Aorta (tissue), 5 donors: Measurements from ENCODE around the gene C15orf62. TPM values are rescaled to one million over a fixed set of nuclear protein-coding genes. Genes with fewer than 3 reads are reported as not detected.
A peak's percentile ranks its signal among the peaks of the same experiment; 100 is the strongest.

ENCODE experiments used
- ATAC-seq: fragments of 200-7000 bp; cut with Tn5 transposase; one replicate; pipeline ENCODE4 v1.9.1; 2022; ENCODE audit warnings: moderate library complexity; ENCODE audit not compliant: low FRiP score
- DNase-seq, 2 donors: peaks; one replicate each; pipeline ENCODE4 v3.0.0-alpha.2; 2020
- H3K27ac ChIP-seq, 2 donors: one replicate each; pipeline ENCODE4 v1.5.1; 2013; ENCODE audit warnings: low read length in 2 of 2, mild to moderate bottlenecking in 2 of 2, moderate library complexity in 2 of 2, control low read depth in 1 of 2, inconsistent platforms in 1 of 2, low read depth in 1 of 2
- H3K27me3 ChIP-seq, 2 donors: one replicate each; pipeline ENCODE4 v1.6.1; 2013; ENCODE audit warnings: control low read depth in 1 of 2, low read length in 1 of 2, mild to moderate bottlenecking in 1 of 2, moderate library complexity in 1 of 2; ENCODE audit not compliant: insufficient read depth in 2 of 2, control insufficient read depth in 1 of 2
- H3K36me3 ChIP-seq, 2 donors: one replicate each; pipeline ENCODE4 v1.6.1; 2013; ENCODE audit warnings: control low read depth in 1 of 2, low read length in 1 of 2, mild to moderate bottlenecking in 1 of 2; ENCODE audit not compliant: insufficient read depth in 2 of 2, control insufficient read depth in 1 of 2
- H3K4me1 ChIP-seq, 2 donors: one replicate each; pipeline ENCODE4 v1.6.1; 2013; ENCODE audit warnings: low read length in 2 of 2, control low read depth in 1 of 2, mild to moderate bottlenecking in 1 of 2, moderate library complexity in 1 of 2; ENCODE audit not compliant: insufficient read depth in 2 of 2, control insufficient read depth in 1 of 2
- H3K4me3 ChIP-seq, 2 donors: one replicate each; pipeline ENCODE4 v1.5.1; 2013; ENCODE audit warnings: low read length in 2 of 2, control low read depth in 1 of 2, mild to moderate bottlenecking in 1 of 2
- H3K9me3 ChIP-seq: one replicate; pipeline ENCODE4 v1.6.1; 2013; ENCODE audit warnings: mild to moderate bottlenecking, low read length; ENCODE audit not compliant: control insufficient read depth
- WGBS, 2 donors: extraction: QIAGEN DNeasy Blood & Tissue Kit; methylation state at CpG; one replicate each; pipeline ENCODE4 v1.1.7; 2013; 5-methylcytosine and 5-hydroxymethylcytosine counted together
- intact Hi-C, 2 donors: fragments of 100-400 bp; cut with DNase I; formaldehyde crosslinking; loops; one replicate each; pipeline versions ENCODE4 v1.14.2 to v1.15.0; 2022
- polyA plus RNA-seq, 2 donors: library from polyadenylated mRNA; stranded (reverse); fragments of 200-250 nt; gene quantifications; one replicate each; pipeline ENCODE4 v1.2.3, GENCODE V29; 2013
- total RNA-seq, 2 donors: library from RNA; stranded (reverse); fragmentation: NEBNext Ultra II Directional; extraction: Animal tissue kit (Norgen Biotek cat#: 25700); gene quantifications; one replicate each; pipeline ENCODE4 v1.2.1, GENCODE V29; 2021
- donor health status: healthy with polysubstance abuse.
- donor health status: Bipolar disorder and iron deficiency.
- donor health status: DM: no; HTN: no; CAD: no.
- donor health status: DM: no; HTN: no; CAD: no.
- donor health status: DM: yes; HTN: yes; CAD: no.

C15orf62 gene
- total and polyA plus RNA-seq, 4 donors: 0.19 to 0.97 (median 0.87) TPM; not detected in 1

DNA sequence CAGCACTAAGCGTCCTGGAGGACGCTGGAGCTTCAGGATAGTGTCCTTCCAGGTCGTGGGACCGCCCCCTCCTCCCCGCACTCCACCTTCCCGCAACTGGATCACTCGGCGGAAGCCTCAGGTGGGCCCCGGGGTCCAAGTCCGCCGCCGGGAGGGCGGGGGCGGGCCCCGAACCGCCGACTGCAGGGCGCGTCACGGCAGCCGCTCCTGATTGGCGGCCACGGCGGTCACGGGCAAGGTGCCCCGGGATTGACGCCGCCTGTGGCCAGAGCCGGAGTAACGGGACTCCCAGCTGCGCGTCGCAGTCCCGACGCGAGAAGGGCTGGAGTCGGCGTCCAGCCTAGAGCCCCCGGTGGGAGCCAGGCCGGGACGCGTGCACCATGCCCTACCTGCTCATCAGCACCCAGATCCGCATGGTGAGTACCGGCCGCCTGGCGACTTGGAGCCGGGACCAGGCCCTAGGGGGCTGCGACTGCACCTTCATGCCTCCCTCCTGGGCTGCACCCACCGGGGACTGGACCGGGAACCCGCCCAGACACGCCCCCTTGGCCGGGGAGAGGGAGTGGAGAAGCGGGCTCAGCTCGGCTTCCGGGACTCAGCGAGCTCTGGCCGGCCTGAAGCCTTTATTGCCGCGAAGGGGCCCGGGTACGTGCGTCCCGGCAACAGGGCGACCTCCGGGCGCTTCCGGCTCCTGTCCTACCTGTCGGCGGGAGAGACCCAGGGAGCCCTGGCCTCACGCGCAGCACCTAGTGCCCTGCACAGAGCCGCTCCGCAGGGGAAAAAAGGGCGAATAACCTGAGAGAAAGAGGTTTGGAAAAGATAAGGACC, 5.8 kb upstream of the C15orf62 start, which contains the start of gene GCHFR:
TSS of gene GCHFR (plus strand) at position 268 of the 828 bp plus-strand sequence. CDS start at position 381, 113 bp downstream.
- peak within 1 kb of the TSS; percentile 7 to 57 for H3K4me3 ChIP-seq
- no peaks in the 10 kb centered on the region for H3K4me1 ChIP-seq
- ATAC-seq (peak; percentile 85), DNase-seq (peak; percentile 87 to 93)
- WGBS, 2 donors: 1% methylated on average over 74 to 75 of the region's 75 CpGs
- no peaks in the 10 kb centered on the region for H3K27me3 ChIP-seq
- H3K9me3 ChIP-seq: no peaks in the 10 kb centered on the region
- H3K36me3 ChIP-seq: no peaks in the 10 kb centered on the region
- peak within 1 kb of the TSS in 1 of 2 donors; percentile 74 for H3K27ac ChIP-seq
- intact Hi-C loops: loop anchor here (5.0 to 10.0 kb wide), 3 partner anchors 43 to 169 kb away; partner anchors contain the start of genes DNAJC17 (in 2 of the 2), ZFYVE19 (in 2 of the 2), KNL1 (in 1 of the 2) and VPS18 (in 1 of the 2)

DNA sequence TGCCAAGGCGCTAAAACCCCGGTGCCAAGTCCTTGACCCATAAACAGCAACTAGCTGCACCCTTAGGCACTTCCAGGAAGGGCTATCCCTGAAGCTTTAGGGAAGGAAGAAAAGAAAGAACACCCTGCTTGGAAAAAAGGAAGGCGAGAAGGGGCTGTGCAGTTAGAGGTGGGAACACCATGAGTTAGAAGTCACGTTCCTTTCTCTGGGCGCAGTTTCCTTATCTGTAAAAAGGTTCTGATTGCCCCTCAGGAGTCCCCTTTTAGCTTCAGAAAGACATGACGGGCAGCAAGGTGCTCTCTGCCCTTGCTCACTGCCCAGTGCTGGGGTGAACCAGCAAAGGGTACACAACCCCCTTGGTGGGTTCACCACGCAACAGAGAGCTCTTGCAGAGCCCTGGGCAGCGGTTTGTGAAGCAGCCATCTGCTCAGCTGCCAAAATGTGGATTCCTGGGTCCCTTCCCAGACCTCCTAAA, 5.1 kb upstream of the C15orf62 start:
- Histone ChIP-seq H3K36me3 (no peaks in the 10 kb centered on the region), H3K27ac (peak overlapping the region in 1 of 2 donors; percentile 74), H3K27me3 (no peaks in the 10 kb centered on the region), H3K9me3 (no peaks in the 10 kb centered on the region), H3K4me1 (no peaks in the 10 kb centered on the region), H3K4me3 (peak overlapping the region; percentile 7 to 57)
- peak; percentile 2 for ATAC-seq
- DNase-seq: no peak
- WGBS, 2 donors: 8 to 9% methylated on average over 8 of the region's 8 CpGs
- intact Hi-C loops: loop anchor here (5.0 to 10.0 kb wide), 3 partner anchors 43 to 170 kb away; partner anchors contain the start of genes DNAJC17 (in 2 of the 2), ZFYVE19 (in 2 of the 2), KNL1 (in 1 of the 2) and VPS18 (in 1 of the 2)

DNA sequence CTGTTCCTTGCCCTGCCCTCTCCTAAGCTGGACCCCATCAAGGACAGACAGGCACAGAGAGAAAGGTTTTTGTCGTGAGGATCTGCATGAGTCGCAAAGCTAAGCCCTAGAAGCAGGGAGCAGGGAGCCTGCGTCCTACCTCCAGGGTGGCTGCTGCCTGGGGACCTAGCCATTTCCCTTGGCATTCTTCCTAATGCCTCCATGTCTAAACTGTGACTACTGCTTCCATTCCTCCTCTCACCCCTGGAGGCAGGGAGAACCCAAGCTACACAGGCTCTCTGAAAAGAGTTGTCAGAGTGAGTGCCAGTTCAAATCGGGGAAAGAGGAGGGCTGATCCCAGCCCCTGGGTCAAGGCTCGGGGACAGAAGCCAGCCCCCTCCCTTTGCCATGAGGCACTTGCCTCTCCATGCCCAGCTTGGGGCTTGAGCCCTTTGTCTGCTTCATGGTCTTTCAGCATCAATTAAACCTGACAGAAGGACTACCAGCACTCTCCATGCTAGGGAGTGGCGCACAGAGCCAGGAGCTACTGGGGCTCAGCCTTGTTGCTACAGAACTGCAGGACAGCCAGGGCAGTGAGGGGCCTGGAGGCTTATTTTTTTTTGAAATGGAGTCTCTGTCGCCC, 3.5 kb upstream of the C15orf62 start:
- Histone ChIP-seq H3K4me1 (no peaks in the 10 kb centered on the region), H3K27ac (peak overlapping the region in 1 of 2 donors; percentile 28), H3K27me3 (no peaks in the 10 kb centered on the region), H3K9me3 (no peaks in the 10 kb centered on the region), H3K4me3 (no peak overlapping the region), H3K36me3 (no peaks in the 10 kb centered on the region)
- intact Hi-C loops: loop anchor here (10.0 kb wide), 2 partner anchors 128 to 172 kb away; partner anchors contain the start of genes KNL1 (in 1 of the 2) and VPS18 (in 1 of the 2)
- WGBS, 2 donors: 42 to 46% methylated on average over 6 to 7 of the region's 7 CpGs
- ATAC-seq: no peak
- no peak for DNase-seq

DNA sequence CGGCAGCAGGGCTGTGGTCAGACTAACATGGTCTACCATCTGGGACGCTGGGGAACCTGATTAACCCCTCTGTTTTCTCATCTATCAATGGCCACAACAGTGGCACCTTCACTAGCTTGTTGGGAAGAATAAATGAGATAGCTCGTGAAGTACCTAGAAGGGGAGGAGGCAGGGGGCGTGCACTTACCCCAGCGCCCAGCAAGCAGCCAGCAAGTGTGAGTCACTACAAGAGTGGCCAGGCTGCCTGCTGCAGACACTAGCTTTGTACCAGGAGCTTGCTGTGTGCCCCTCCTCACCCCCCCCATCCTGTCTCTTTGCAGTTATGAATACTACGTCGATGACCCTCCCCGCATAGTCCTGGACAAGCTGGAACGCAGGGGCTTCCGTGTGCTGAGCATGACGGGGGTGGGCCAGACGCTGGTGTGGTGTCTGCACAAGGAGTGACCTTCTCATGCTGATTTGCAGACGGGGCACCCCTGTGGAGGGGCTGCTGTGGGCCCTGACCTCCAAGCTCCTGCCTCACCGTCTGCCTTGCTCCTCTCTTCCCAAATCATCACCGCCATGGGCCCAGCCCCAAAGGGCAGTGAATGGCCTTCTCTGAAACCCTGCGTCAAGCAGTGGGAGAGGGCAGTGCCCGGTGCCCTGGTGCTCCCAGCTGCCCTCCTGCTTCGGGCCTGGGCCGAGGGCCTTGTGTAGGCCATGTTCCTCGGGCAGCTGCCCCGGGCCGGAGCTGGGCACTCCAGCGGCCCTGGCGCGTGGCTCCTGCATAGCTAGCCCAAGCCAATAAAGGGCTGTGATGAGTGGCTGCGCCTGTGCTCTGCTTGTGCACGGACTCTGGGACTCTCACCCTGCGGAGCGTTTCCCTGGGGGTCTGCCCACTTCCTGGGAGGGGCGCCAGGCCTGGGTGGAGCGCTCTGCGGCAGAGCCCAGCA, 2.6 kb upstream of the C15orf62 start:
- Histone ChIP-seq H3K27me3 (no peaks in the 10 kb centered on the region), H3K4me3 (no peak overlapping the region), H3K27ac (no peak overlapping the region), H3K36me3 (no peaks in the 10 kb centered on the region), H3K4me1 (no peaks in the 10 kb centered on the region), H3K9me3 (no peaks in the 10 kb centered on the region)
- DNase-seq (no peak), ATAC-seq (no peak)
- 86 to 88% methylated on average over 32 of the region's 32 CpGs for WGBS, 2 donors
- intact Hi-C loops: loop anchor here (10.0 kb wide), 2 partner anchors 128 to 172 kb away; partner anchors contain the start of genes KNL1 (in 1 of the 2) and VPS18 (in 1 of the 2)

DNA sequence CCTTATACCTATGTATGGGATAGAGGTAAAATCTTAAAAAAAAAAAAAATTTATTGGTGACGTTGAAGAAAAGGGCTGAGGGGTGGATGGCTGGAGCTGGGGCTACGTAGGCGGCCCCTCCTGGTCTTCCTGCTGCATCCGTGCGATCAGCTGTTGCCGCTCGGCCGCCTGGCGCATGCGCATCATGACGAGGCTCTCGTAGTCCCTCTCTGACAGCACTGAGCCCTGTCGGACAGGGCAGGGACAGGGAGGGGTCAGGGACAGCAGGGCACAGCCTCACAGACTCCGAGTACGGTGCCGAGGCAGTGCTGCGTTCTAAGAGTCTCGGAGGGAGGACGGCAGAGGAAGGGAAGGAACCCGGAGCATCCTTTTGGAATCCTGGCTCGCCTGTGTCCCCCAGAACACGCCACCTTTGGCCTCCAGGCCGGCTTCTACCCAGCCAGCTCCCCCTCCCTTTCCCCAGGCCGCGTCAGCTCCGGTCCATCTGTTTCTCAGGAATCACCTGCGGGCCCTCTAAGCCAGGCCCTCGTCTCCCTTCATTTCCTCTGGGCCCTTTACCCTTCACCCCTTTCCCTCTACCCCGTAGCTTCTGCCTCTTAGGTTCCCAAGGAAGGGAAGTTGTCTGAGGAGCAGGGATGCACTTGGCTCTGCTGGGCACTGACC, 1.8 kb upstream of the C15orf62 start:
- no peak overlapping the region for H3K4me3 ChIP-seq
- no peaks in the 10 kb centered on the region for H3K36me3 ChIP-seq
- no peak overlapping the region for H3K27ac ChIP-seq
- DNase-seq: no peak
- no peaks in the 10 kb centered on the region for H3K4me1 ChIP-seq
- no peak for ATAC-seq
- intact Hi-C loops: loop anchor here (10.0 kb wide), 2 partner anchors 127 to 173 kb away; partner anchors contain the start of genes KNL1 (in 1 of the 2) and VPS18 (in 1 of the 2)
- no peaks in the 10 kb centered on the region for H3K9me3 ChIP-seq
- WGBS, 2 donors: 90 to 93% methylated on average over 26 to 29 of the region's 29 CpGs
- H3K27me3 ChIP-seq: no peaks in the 10 kb centered on the region

DNA sequence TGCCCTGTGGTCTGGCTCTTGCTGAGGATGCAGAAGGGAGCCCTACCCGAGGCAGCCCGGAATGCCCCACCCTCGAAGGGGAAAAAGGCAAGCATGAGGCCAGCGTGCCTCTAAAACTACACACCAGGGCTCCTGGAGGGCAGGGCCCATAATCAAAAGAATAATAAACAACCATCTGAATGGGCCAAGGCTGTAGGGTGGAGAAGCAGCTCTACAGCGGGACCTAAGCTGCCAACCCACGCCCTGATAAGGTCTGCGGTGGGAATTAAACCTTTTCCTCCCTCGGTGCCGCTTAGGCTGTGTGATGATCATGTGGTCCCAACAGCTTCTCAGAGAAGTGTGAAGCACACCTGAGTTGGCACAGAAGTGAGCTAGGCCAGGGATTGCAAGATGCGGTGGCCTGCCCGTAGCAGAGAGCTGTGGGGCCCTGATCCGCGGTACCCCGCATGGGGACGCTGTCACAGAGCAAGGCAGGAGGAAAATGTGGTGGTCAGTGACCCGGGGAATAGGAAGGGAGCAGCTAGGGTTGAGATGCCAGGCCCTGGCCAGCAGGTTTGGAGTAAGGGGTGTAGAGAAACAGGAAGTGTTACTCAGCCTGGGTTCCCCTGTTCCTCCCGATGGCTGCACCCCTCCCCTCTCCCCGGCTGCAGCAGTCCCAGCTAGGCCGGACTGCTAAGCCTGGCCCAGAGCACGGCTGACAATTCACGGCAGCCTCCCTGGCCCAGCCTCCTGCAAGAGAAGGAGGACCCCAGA, 1.1 kb upstream of the C15orf62 start:
- H3K27ac ChIP-seq: no peak overlapping the region

DNA sequence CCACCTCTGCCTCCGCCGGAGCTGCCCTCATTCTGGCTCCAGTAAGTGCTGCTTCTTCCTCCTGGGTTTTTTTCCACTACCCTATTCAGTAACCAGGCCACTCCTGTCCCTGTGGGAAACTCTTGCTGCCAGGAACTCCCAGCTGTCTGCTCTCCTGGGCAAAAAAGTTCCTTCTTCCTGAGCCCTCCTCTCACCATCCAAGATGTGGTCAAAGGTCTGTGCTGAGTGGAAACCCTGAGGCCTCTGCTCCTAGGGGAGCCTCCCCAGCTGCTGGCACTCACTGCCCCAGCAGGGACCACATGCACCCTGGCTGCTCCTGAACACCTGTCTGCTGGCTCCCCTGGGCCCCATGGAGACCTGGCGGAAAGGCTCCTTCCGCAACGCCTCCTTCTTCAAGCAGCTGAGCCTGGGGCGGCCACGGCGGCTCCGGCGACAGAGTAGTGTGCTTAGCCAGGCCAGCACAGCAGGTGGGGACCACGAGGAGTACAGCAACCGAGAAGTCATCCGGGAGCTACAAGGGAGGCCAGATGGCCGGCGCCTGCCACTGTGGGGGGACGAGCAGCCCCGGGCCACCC, 454 bp downstream of the C15orf62 start:
- no peaks in the 10 kb centered on the region for H3K27me3 ChIP-seq
- intact Hi-C loops: no loop called here
- no peaks in the 10 kb centered on the region for H3K4me1 ChIP-seq
- no peak overlapping the region for H3K27ac ChIP-seq
- DNase-seq (no peak), ATAC-seq (no peak)
- 89 to 90% methylated on average over 17 of the region's 17 CpGs for WGBS, 2 donors
- no peaks in the 10 kb centered on the region for H3K36me3 ChIP-seq
- no peaks in the 10 kb centered on the region for H3K9me3 ChIP-seq
- H3K4me3 ChIP-seq: no peak overlapping the region

More for the DNA sequence above, 1.1 kb upstream of the C15orf62 start:
- ATAC-seq: no peak
- no peak for DNase-seq
- Histone ChIP-seq H3K4me1 (no peaks in the 10 kb centered on the region), H3K27me3 (no peaks in the 10 kb centered on the region), H3K9me3 (no peaks in the 10 kb centered on the region), H3K4me3 (no peak overlapping the region), H3K36me3 (no peaks in the 10 kb centered on the region)
- 80 to 83% methylated on average over 20 to 21 of the region's 21 CpGs for WGBS, 2 donors
- intact Hi-C loops: loop anchor here (10.0 kb wide), 2 partner anchors 126 to 174 kb away; partner anchors contain the start of genes KNL1 (in 1 of the 2) and VPS18 (in 1 of the 2)
